OCI-LY3 (cell line): ENCODE data around the gene PALM3.

Experiments used
- H2AFZ ChIP-seq: fragments of 200-600, 300-600 bp; shearing (Covaris generic); 2 replicates; pipeline ENCODE4 v1.6.0; 2014; ENCODE audit warnings: antibody characterized with exemption, low read depth, low read length
- H3K27ac ChIP-seq: fragments of 200-600, 300-600 bp; sonication (generic); 2 replicates; pipeline ENCODE4 v1.5.1; 2014; ENCODE audit warnings: mild to moderate bottlenecking, low read length, moderate library complexity, mixed read lengths
- H3K27me3 ChIP-seq: fragments of 200-600, 300-600 bp; sonication (generic); 2 replicates; pipeline ENCODE4 v1.6.1; 2014; ENCODE audit warnings: low read depth, low read length, mixed read lengths
- H3K36me3 ChIP-seq: fragments of 200-600, 300-600 bp; sonication (generic); replicated peaks from 2 replicates; pipeline ENCODE3; 2014; ENCODE audit warnings: low read depth, low read length, mixed read lengths
- H3K4me1 ChIP-seq: fragments of 300-600, 200-600 bp; sonication (generic); 2 replicates; pipeline ENCODE4 v1.6.1; 2014; ENCODE audit warnings: low read length, mixed read lengths
- H3K4me2 ChIP-seq: fragments of 200-600, 300-600 bp; sonication (generic); 2 replicates; pipeline ENCODE4 v1.6.1; 2014; ENCODE audit warnings: low read length, mixed read lengths
- H3K4me3 ChIP-seq: fragments of 300-600, 200-600 bp; sonication (generic); 2 replicates; pipeline ENCODE4 v1.5.1; 2014; ENCODE audit warnings: antibody characterized with exemption, mild to moderate bottlenecking, low read length, moderate library complexity
- H3K79me2 ChIP-seq: fragments of 300-600, 200-600 bp; shearing (Covaris generic); 2 replicates; pipeline ENCODE4 v1.6.1; 2014; ENCODE audit warnings: mild to moderate bottlenecking, low read length, mixed read lengths
- H3K9ac ChIP-seq: fragments of 300-600, 200-600 bp; shearing (Covaris generic); 2 replicates; pipeline ENCODE4 v1.6.0; 2014; ENCODE audit warnings: mild to moderate bottlenecking, low read length, moderate library complexity
- H3K9me3 ChIP-seq: fragments of 200-600, 300-600 bp; shearing (Covaris generic); 2 replicates; pipeline ENCODE4 v1.6.1; 2014; ENCODE audit warnings: low read length, mixed read lengths; ENCODE audit not compliant: insufficient read depth
- H4K20me1 ChIP-seq: fragments of 200-600, 300-600 bp; sonication (generic); 2 replicates; pipeline ENCODE4 v1.6.1; 2016; ENCODE audit warnings: low read length, mixed read lengths; ENCODE audit not compliant: insufficient read depth
- CTCF ChIP-seq: fragments of 200-600, 300-600 bp; sonication (generic); IDR thresholded peaks from 2 replicates; pipeline ENCODE4 v1.5.1; 2014; ENCODE audit warnings: antibody characterized with exemption, low read length, low read depth
- EZH2phosphoT487 ChIP-seq: fragments of 200-600 bp; shearing (Covaris generic); IDR thresholded peaks from 2 replicates; pipeline ENCODE4 v1.6.1; 2018; ENCODE audit warnings: antibody characterized with exemption, mixed run types, low read depth

PALM3 gene

GRCh38 chr19:14056741-14057356 lies 5.0 kb downstream of the PALM3 start:
- Histone ChIP-seq H2AFZ (no peak overlapping the region), H3K27me3 (peaks cover 26% of the 10 kb centered on the region), H4K20me1 (no peaks in the 10 kb centered on the region), H3K4me1 (0 out of 2 replicates have a peak, but pooled peaks cover 2% of the 10 kb centered on the region), H3K9ac (no peak overlapping the region), H3K4me2 (no peak overlapping the region), H3K27ac (no peak overlapping the region), H3K79me2 (no peaks in the 10 kb centered on the region), H3K4me3 (no peak overlapping the region), H3K36me3 (peaks cover 8% of the 10 kb centered on the region), H3K9me3 (no peaks in the 10 kb centered on the region)
- no peak for TF ChIP-seq EZH2phosphoT487
- no peak for TF ChIP-seq CTCF

GRCh38 chr19:14056069-14056666 lies 5.7 kb downstream of the PALM3 start:
- Histone ChIP-seq H3K4me3 (no peak overlapping the region), H3K9ac (no peak overlapping the region)

GRCh38 chr19:14055396-14055795 lies 6.5 kb downstream of the PALM3 start:
- no peaks in the 10 kb centered on the region for H4K20me1 ChIP-seq
- no peak overlapping the region for H2AFZ ChIP-seq
- no peak overlapping the region for H3K27ac ChIP-seq
- H3K4me3 ChIP-seq = no peak overlapping the region
- H3K79me2 ChIP-seq = no peaks in the 10 kb centered on the region
- no peak overlapping the region for H3K4me2 ChIP-seq
- 0 out of 2 replicates have a peak, but pooled peaks cover 2% of the 10 kb centered on the region for H3K4me1 ChIP-seq
- peaks cover 15% of the 10 kb centered on the region for H3K27me3 ChIP-seq
- peaks cover 14% of the 10 kb centered on the region for H3K36me3 ChIP-seq
- no peaks in the 10 kb centered on the region for H3K9me3 ChIP-seq
- TF ChIP-seq CTCF = no peak
- TF ChIP-seq EZH2phosphoT487 = no peak
- H3K9ac ChIP-seq = no peak overlapping the region

More at GRCh38 chr19:14056069-14056666, 5.7 kb downstream of the PALM3 start:
- H3K79me2 ChIP-seq = no peaks in the 10 kb centered on the region
- H3K4me1 ChIP-seq = 0 out of 2 replicates have a peak, but pooled peaks cover 2% of the 10 kb centered on the region
- H2AFZ ChIP-seq = no peak overlapping the region
- H3K27me3 ChIP-seq = peaks cover 19% of the 10 kb centered on the region
- no peak overlapping the region for H3K27ac ChIP-seq
- no peak overlapping the region for H3K4me2 ChIP-seq
- H3K36me3 ChIP-seq = peaks cover 11% of the 10 kb centered on the region
- H3K9me3 ChIP-seq = no peaks in the 10 kb centered on the region
- no peak for TF ChIP-seq CTCF
- TF ChIP-seq EZH2phosphoT487 = no peak
- no peaks in the 10 kb centered on the region for H4K20me1 ChIP-seq

GRCh38 chr19:14054721-14055120 lies 7.2 kb downstream of the PALM3 start:
- Histone ChIP-seq H3K4me2 (no peak overlapping the region), H3K79me2 (no peaks in the 10 kb centered on the region), H2AFZ (no peak overlapping the region), H3K9ac (no peak overlapping the region), H3K4me3 (no peak overlapping the region), H3K27ac (no peak overlapping the region), H3K27me3 (peaks cover 10% of the 10 kb centered on the region), H3K9me3 (no peaks in the 10 kb centered on the region), H4K20me1 (no peaks in the 10 kb centered on the region), H3K36me3 (peaks cover 15% of the 10 kb centered on the region), H3K4me1 (0 out of 2 replicates have a peak, but pooled peaks cover 2% of the 10 kb centered on the region)
- TF ChIP-seq EZH2phosphoT487 (no peak), CTCF (no peak)
